ENCODE results near the gene CCDC12.

The CCDC12 gene

DNA sequence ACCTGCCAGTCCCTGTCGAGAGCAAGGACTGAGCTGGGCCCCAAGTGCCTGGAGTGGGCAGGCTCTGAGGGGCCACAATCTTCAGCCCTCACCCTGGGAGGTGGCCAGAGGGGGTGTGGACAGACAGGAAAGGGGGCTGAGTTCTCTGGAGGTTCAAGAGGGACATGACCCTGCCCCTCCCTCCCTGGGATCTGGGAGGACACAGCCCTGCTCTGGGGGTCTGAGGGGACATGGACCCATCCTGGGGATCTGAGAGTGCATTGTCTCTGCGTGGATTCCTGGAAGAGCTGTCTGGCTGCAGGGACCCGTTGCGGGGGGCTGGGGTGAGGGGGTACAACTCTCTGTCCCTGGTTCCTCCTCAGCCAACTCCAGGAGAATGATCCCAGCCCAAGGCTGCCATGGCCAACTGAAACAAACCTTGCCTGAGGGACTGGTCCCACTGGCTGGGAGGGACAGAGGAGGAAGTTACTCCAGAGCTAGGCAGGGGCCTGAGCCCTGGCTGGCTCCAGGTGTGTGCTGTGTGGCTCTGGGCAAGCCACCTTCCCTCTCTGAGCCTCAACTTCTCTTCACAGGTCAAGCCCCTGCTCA is 70.0 kb downstream of the CCDC12 start:
- no peak overlapping the region for H4K8ac ChIP-seq (ENCODE audit: low read length)
- H4K91ac ChIP-seq (ENCODE audit: low read length) = no peak overlapping the region
- WGBS = 92% methylated on average over 4 of the region's 4 CpGs
- no peak overlapping the region for H2BK15ac ChIP-seq (ENCODE audit: low read depth, poor library complexity, severe bottlenecking)
- H3K4me3 ChIP-seq (ENCODE audit: insufficient read depth in 1 of 2, low read depth in 1 of 2, low read length in 2 of 2) = no peak overlapping the region
- no peak overlapping the region for H3K27ac ChIP-seq (ENCODE audit: low read length, poor library complexity, severe bottlenecking)
- H2BK120ac ChIP-seq (ENCODE audit: low read depth, low read length) = no peak overlapping the region
- H2AK5ac ChIP-seq (ENCODE audit: low read length, severe bottlenecking) = no peak overlapping the region
- no peak overlapping the region for H3K4ac ChIP-seq (ENCODE audit: low read depth in 1 of 2, low read length in 2 of 2)
- no peaks in the 10 kb centered on the region for H3K36me3 ChIP-seq (ENCODE audit: control insufficient read depth in 1 of 2, insufficient read depth in 2 of 2, low read depth in 1 of 2, low read length in 2 of 2)
- H3K9ac ChIP-seq (ENCODE audit: low read length) = no peak overlapping the region
- no peak overlapping the region for H3K23ac ChIP-seq (ENCODE audit: low read length in 2 of 2)
- no peak overlapping the region for H2BK5ac ChIP-seq (ENCODE audit: low read depth, low read length, poor library complexity, severe bottlenecking)
- H3K27me3 ChIP-seq (ENCODE audit: control insufficient read depth in 1 of 2, insufficient read depth in 1 of 2, low read length in 2 of 2) = peaks cover 0 to 18% of the 10 kb centered on the region in 2 experiments
- no peaks in the 10 kb centered on the region for H3K9me3 ChIP-seq (ENCODE audit: control insufficient read depth, low read length)
- no peak overlapping the region for H3K18ac ChIP-seq (ENCODE audit: low read depth in 1 of 2, low read length in 2 of 2)
- DNase-seq = no peak
- H2AFZ ChIP-seq (ENCODE audit: low read depth, low read length) = no peak overlapping the region
- no peaks in the 10 kb centered on the region for H3K79me1 ChIP-seq (replicated peaks; ENCODE audit: low read length, poor library complexity, severe bottlenecking)
- H3K4me2 ChIP-seq (ENCODE audit: low read length, poor library complexity, severe bottlenecking) = no peak overlapping the region
- no peak overlapping the region for H2BK12ac ChIP-seq (ENCODE audit: low read length in 2 of 2)
- no peak overlapping the region for H3K14ac ChIP-seq (ENCODE audit: low read length in 2 of 2)
- peaks cover 20% of the 10 kb centered on the region for H3K4me1 ChIP-seq (ENCODE audit: control insufficient read depth, insufficient read depth, low read depth, low read length)

DNA sequence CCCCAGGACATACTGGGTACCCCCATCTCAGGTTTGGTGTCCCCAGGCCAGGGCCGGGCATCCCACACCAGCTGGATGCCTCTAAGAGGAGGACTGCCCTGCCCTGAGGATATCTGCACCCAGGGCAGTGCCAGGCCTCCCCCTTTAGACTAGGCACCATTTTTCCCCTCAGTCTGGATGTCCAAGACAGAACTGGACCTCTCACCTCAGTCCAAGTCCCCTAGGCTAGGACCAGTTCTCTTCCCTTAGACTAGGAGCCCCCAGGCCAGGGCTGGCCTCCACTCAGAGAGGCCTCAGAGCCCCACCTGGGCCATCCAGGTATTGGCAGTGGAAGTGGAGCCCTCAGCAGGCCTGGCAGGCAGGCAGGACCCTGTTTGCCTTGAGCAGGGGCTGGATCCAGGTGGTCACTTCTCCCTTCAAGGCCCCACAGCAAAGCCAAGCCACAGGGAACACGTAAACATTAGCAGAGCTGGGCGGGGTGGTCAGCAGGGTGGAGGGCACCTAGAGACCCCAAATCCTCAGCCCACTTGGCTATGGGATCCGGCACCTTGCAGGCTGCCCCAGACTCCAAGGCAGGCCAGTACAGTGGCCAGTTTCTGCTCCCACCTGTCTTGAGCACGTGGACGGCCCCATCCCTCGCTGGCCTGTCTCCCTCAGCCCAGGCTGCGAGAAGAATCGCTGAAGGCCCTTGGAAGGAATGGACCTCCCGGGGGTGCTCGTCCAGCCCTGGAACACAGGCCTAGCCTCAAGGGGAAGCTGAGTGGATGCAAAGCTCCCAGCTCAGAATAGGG is 70.7 kb downstream of the CCDC12 start:
- Histone ChIP-seq H2AFZ (ENCODE audit: low read depth, low read length) (no peak overlapping the region), H3K4me2 (ENCODE audit: low read length, poor library complexity, severe bottlenecking) (no peak overlapping the region), H3K4ac (ENCODE audit: low read depth in 1 of 2, low read length in 2 of 2) (no peak overlapping the region), H3K9me3 (ENCODE audit: control insufficient read depth, low read length) (no peaks in the 10 kb centered on the region), H2BK5ac (ENCODE audit: low read depth, low read length, poor library complexity, severe bottlenecking) (no peak overlapping the region), H3K4me1 (ENCODE audit: control insufficient read depth, insufficient read depth, low read depth, low read length) (peaks cover 20% of the 10 kb centered on the region), H3K36me3 (ENCODE audit: control insufficient read depth in 1 of 2, insufficient read depth in 2 of 2, low read depth in 1 of 2, low read length in 2 of 2) (no peaks in the 10 kb centered on the region), H3K14ac (ENCODE audit: low read length in 2 of 2) (peak overlapping the region in 1 of 2 experiments; percentile 13), H3K27me3 (ENCODE audit: control insufficient read depth in 1 of 2, insufficient read depth in 1 of 2, low read length in 2 of 2) (peaks cover 0 to 18% of the 10 kb centered on the region in 2 experiments), H3K4me3 (ENCODE audit: insufficient read depth in 1 of 2, low read depth in 1 of 2, low read length in 2 of 2) (no peak overlapping the region), H3K9ac (ENCODE audit: low read length) (no peak overlapping the region), H2AK5ac (ENCODE audit: low read length, severe bottlenecking) (no peak overlapping the region), H2BK120ac (ENCODE audit: low read depth, low read length) (no peak overlapping the region), H3K79me1 (replicated peaks; ENCODE audit: low read length, poor library complexity, severe bottlenecking) (no peaks in the 10 kb centered on the region), H2BK15ac (ENCODE audit: low read depth, poor library complexity, severe bottlenecking) (no peak overlapping the region), H4K8ac (ENCODE audit: low read length) (no peak overlapping the region), H3K18ac (ENCODE audit: low read depth in 1 of 2, low read length in 2 of 2) (no peak overlapping the region), H4K91ac (ENCODE audit: low read length) (peak overlapping the region; percentile 46), H2BK12ac (ENCODE audit: low read length in 2 of 2) (no peak overlapping the region), H3K27ac (ENCODE audit: low read length, poor library complexity, severe bottlenecking) (no peak overlapping the region), H3K23ac (ENCODE audit: low read length in 2 of 2) (no peak overlapping the region)
- WGBS = 81% methylated on average over 11 of the region's 11 CpGs
- no peak for DNase-seq

DNA sequence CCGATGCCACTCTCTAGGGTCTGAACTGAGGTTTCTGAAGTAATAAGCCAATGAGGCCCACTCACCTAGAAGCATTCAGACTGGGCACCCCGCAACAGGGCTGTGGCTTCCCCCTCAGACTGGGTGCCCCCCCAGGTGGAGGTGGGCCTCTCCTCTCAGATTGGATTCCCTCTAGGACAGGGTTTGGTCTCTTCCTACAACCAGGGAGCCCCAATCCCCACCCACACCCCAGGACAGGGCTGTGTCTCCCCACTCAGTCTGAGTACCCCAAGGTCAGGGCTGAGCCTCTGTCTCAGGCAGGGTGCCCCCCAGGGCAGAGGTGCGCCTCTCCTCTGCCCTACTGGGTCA is 71.4 kb downstream of the CCDC12 start:
- no peak overlapping the region for H3K4ac ChIP-seq (ENCODE audit: low read depth in 1 of 2, low read length in 2 of 2)

DNA sequence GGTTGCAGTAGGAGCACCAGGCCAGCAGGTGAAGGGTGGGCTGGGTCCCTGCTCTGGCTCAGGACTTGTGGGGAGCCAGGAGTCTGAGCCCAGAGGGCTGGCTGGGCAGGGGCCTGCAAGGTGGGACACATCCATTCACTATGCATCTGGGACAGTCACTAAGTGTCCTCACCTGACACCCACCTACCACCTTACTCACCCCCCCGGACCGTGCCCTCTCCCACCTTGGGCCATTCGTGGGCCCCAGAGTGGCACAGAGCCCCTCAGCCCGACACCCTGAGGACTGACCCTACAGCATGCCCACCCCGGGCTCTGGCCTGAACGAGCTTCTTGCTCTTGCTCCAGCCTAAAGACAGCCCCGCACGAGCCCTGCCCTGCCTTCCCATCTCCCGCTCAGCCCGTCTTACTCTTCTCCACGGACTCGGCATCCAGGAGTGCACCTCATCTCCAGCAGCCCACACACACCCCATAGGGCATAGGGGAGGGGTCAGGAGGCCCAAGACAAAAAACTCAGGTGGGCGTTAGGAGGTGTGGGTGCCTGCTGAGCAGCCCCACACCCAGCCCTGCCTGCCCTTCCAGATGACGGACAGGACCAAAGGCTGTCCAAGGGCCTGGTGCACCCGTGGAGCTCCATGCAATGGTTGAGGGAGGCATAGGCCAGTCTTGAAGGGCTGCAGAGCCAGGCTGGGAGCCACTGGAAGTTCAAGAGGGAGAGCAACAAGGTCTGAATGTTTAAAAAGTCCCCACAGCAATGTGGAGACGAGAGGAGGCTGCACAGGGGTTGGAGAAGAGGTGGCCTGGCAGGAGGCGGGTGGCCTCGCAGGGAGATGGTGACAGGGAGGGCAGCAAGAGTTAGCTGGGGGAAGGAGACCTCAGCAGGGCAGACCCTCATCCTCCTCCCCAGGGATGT is 72.0 kb downstream of the CCDC12 start:
- Histone ChIP-seq H3K9me3 (ENCODE audit: control insufficient read depth, low read length) (no peaks in the 10 kb centered on the region), H2BK5ac (ENCODE audit: low read depth, low read length, poor library complexity, severe bottlenecking) (no peak overlapping the region), H2AFZ (ENCODE audit: low read depth, low read length) (no peak overlapping the region), H3K79me1 (replicated peaks; ENCODE audit: low read length, poor library complexity, severe bottlenecking) (no peaks in the 10 kb centered on the region), H2AK5ac (ENCODE audit: low read length, severe bottlenecking) (no peak overlapping the region), H3K4me1 (ENCODE audit: control insufficient read depth, insufficient read depth, low read depth, low read length) (peaks cover 15% of the 10 kb centered on the region), H3K9ac (ENCODE audit: low read length) (no peak overlapping the region), H3K18ac (ENCODE audit: low read depth in 1 of 2, low read length in 2 of 2) (no peak overlapping the region), H2BK15ac (ENCODE audit: low read depth, poor library complexity, severe bottlenecking) (no peak overlapping the region), H2BK12ac (ENCODE audit: low read length in 2 of 2) (no peak overlapping the region), H3K23ac (ENCODE audit: low read length in 2 of 2) (no peak overlapping the region), H3K14ac (ENCODE audit: low read length in 2 of 2) (no peak overlapping the region), H3K36me3 (ENCODE audit: control insufficient read depth in 1 of 2, insufficient read depth in 2 of 2, low read depth in 1 of 2, low read length in 2 of 2) (no peaks in the 10 kb centered on the region), H2BK120ac (ENCODE audit: low read depth, low read length) (no peak overlapping the region), H4K8ac (ENCODE audit: low read length) (no peak overlapping the region), H3K27ac (ENCODE audit: low read length, poor library complexity, severe bottlenecking) (no peak overlapping the region), H3K4me3 (ENCODE audit: insufficient read depth in 1 of 2, low read depth in 1 of 2, low read length in 2 of 2) (no peak overlapping the region), H4K91ac (ENCODE audit: low read length) (no peak overlapping the region), H3K4me2 (ENCODE audit: low read length, poor library complexity, severe bottlenecking) (no peak overlapping the region), H3K4ac (ENCODE audit: low read depth in 1 of 2, low read length in 2 of 2) (no peak overlapping the region), H3K27me3 (ENCODE audit: control insufficient read depth in 1 of 2, insufficient read depth in 1 of 2, low read length in 2 of 2) (peaks cover 0 to 18% of the 10 kb centered on the region in 2 experiments)
- no peak for DNase-seq
- WGBS = 90% methylated on average over 18 of the region's 18 CpGs

More for the DNA sequence above, 71.4 kb downstream of the CCDC12 start:
- H3K27ac ChIP-seq (ENCODE audit: low read length, poor library complexity, severe bottlenecking) = no peak overlapping the region
- no peak overlapping the region for H2BK5ac ChIP-seq (ENCODE audit: low read depth, low read length, poor library complexity, severe bottlenecking)
- H3K4me2 ChIP-seq (ENCODE audit: low read length, poor library complexity, severe bottlenecking) = no peak overlapping the region
- H3K9me3 ChIP-seq (ENCODE audit: control insufficient read depth, low read length) = no peaks in the 10 kb centered on the region
- no peak overlapping the region for H2AFZ ChIP-seq (ENCODE audit: low read depth, low read length)
- H4K91ac ChIP-seq (ENCODE audit: low read length) = no peak overlapping the region
- H3K4me3 ChIP-seq (ENCODE audit: insufficient read depth in 1 of 2, low read depth in 1 of 2, low read length in 2 of 2) = no peak overlapping the region
- DNase-seq = no peak
- no peak overlapping the region for H2BK120ac ChIP-seq (ENCODE audit: low read depth, low read length)
- no peak overlapping the region for H3K18ac ChIP-seq (ENCODE audit: low read depth in 1 of 2, low read length in 2 of 2)
- H4K8ac ChIP-seq (ENCODE audit: low read length) = no peak overlapping the region
- no peak overlapping the region for H3K14ac ChIP-seq (ENCODE audit: low read length in 2 of 2)
- H3K79me1 ChIP-seq (replicated peaks; ENCODE audit: low read length, poor library complexity, severe bottlenecking) = no peaks in the 10 kb centered on the region
- no peaks in the 10 kb centered on the region for H3K36me3 ChIP-seq (ENCODE audit: control insufficient read depth in 1 of 2, insufficient read depth in 2 of 2, low read depth in 1 of 2, low read length in 2 of 2)
- no peak overlapping the region for H2BK12ac ChIP-seq (ENCODE audit: low read length in 2 of 2)
- no peak overlapping the region for H3K9ac ChIP-seq (ENCODE audit: low read length)
- WGBS = 100% methylated on average over 3 of the region's 3 CpGs
- H3K27me3 ChIP-seq (ENCODE audit: control insufficient read depth in 1 of 2, insufficient read depth in 1 of 2, low read length in 2 of 2) = peaks cover 0 to 18% of the 10 kb centered on the region in 2 experiments
- no peak overlapping the region for H3K23ac ChIP-seq (ENCODE audit: low read length in 2 of 2)
- peaks cover 20% of the 10 kb centered on the region for H3K4me1 ChIP-seq (ENCODE audit: control insufficient read depth, insufficient read depth, low read depth, low read length)
- H2AK5ac ChIP-seq (ENCODE audit: low read length, severe bottlenecking) = no peak overlapping the region
- no peak overlapping the region for H2BK15ac ChIP-seq (ENCODE audit: low read depth, poor library complexity, severe bottlenecking)
